Peyer's patch (tissue), 4 donors: ENCODE measurements around the gene GON4L.

Experiments used
- CTCF ChIP-seq, 6 experiments: fragments of 450-650 bp in 4 of 6; fragments of 200-600 bp in 2 of 6; sonication (generic) in 1 of 6; IDR thresholded peaks; one replicate each; pipeline ENCODE4 v1.5.1; 2017 to 2019; ENCODE audit warnings: antibody characterized with exemption in 6 of 6, mild to moderate bottlenecking in 3 of 6, moderate library complexity in 1 of 6
- POLR2A ChIP-seq, 2 donors: fragments of 450-650 bp; IDR thresholded peaks; one replicate each; pipeline ENCODE4 v1.5.1; 2017; ENCODE audit warnings: antibody characterized with exemption in 2 of 2, mild to moderate bottlenecking in 2 of 2, moderate library complexity in 2 of 2

GRCh38 chr1:155719703-155720102 lies 137.3 kb downstream of the GON4L start:
- TF ChIP-seq CTCF (IDR thresholded peaks at IDR 0.05) (no peak), POLR2A (IDR thresholded peaks at IDR 0.05) (no peak)
